ENCODE results near the gene PCDHGA10.
"Not testable (repeated sequence)": the region's sequence is repeated elsewhere in the genome, so short reads cannot be mapped to it uniquely, and the experiment has no call there.

PCDHGA10 gene

GRCh38 chr5:141373673-141374317 lies 39.0 kb upstream of the PCDHGA10 start, which contains the start of gene PCDHGA6:
Gene PCDHGA6 (plus strand): TSS chr5:141373891. CDS start chr5:141374084, 193 bp downstream.
- peak within 1 kb of the TSS; percentile 44 for H3K4me3 ChIP-seq (ENCODE audit: control insufficient read depth, low read depth, low read length)
- peak; percentile 50 for DNase-seq (ENCODE audit: low read depth)
- peak; percentile 64 for TF ChIP-seq CTCF (conservative IDR thresholded peaks at IDR 0.05; ENCODE audit: control insufficient read depth, insufficient read depth, low read depth, low read length)

- no peak for DNase-seq (ENCODE audit: low read depth)
- no peak overlapping the region for H3K4me3 ChIP-seq (ENCODE audit: control insufficient read depth, low read depth, low read length)
- TF ChIP-seq CTCF (conservative IDR thresholded peaks at IDR 0.05; ENCODE audit: control insufficient read depth, insufficient read depth, low read depth, low read length): no peak
Measured at GRCh38 chr5:141374627-141375026, 38.2 kb upstream of the PCDHGA10 start.

- not testable (repeated sequence) for DNase-seq (ENCODE audit: low read depth); H3K4me3 ChIP-seq (ENCODE audit: control insufficient read depth, low read depth, low read length)
- TF ChIP-seq CTCF (conservative IDR thresholded peaks at IDR 0.05; ENCODE audit: control insufficient read depth, insufficient read depth, low read depth, low read length): peak; percentile 9
Measured at GRCh38 chr5:141375444-141376155, 37.2 kb upstream of the PCDHGA10 start.

GRCh38 chr5:141382469-141383294 lies 30.1 kb upstream of the PCDHGA10 start, which contains the start of gene PCDHGA7:
Gene PCDHGA7 (plus strand): TSS chr5:141382742. CDS start chr5:141382900, 158 bp downstream.
- H3K4me3 ChIP-seq (ENCODE audit: control insufficient read depth, low read depth, low read length): peak within 1 kb of the TSS; percentile 57
- TF ChIP-seq CTCF (conservative IDR thresholded peaks at IDR 0.05; ENCODE audit: control insufficient read depth, insufficient read depth, low read depth, low read length): peak; percentile 60

GRCh38 chr5:141383345-141383744 lies 29.4 kb upstream of the PCDHGA10 start:
- peak overlapping the region; percentile 57 for H3K4me3 ChIP-seq (ENCODE audit: control insufficient read depth, low read depth, low read length)
- DNase-seq (ENCODE audit: low read depth): no peak
- TF ChIP-seq CTCF (conservative IDR thresholded peaks at IDR 0.05; ENCODE audit: control insufficient read depth, insufficient read depth, low read depth, low read length): no peak

More at GRCh38 chr5:141382469-141383294, 30.1 kb upstream of the PCDHGA10 start, which contains the start of gene PCDHGA7:
- peak; percentile 54 for DNase-seq (ENCODE audit: low read depth)

GRCh38 chr5:141384471-141385267 lies 28.1 kb upstream of the PCDHGA10 start:
- no peak overlapping the region for H3K4me3 ChIP-seq (ENCODE audit: control insufficient read depth, low read depth, low read length)
- DNase-seq (ENCODE audit: low read depth): no peak
- TF ChIP-seq CTCF (conservative IDR thresholded peaks at IDR 0.05; ENCODE audit: control insufficient read depth, insufficient read depth, low read depth, low read length): no peak

Data from fibroblast of mammary gland (primary cell).